AG04449 (cell line): Measurements from ENCODE around the gene STAMBP.

Experiments used
- CTCF ChIA-PET: fragments of 350-600 bp; formaldehyde crosslinking; extraction: SDS; loops from one replicate; lab custom pipeline; 2021; ENCODE audit warnings: antibody characterized with exemption; lab: Yijun Ruan, JAX
- POLR2A ChIA-PET: fragments of 400-600, 350-600 bp; formaldehyde crosslinking; extraction: SDS; loops from one replicate; lab custom pipeline; 2020; ENCODE audit warnings: antibody characterized with exemption, inconsistent platforms; lab: Yijun Ruan, JAX
- DNase-seq: peaks from one replicate; pipeline ENCODE4 v3.0.0-alpha.2; 2010; ENCODE audit warnings: low read depth, low spot score
- H3K4me3 ChIP-seq: 2 replicates; pipeline ENCODE4 v1.5.1; 2011; ENCODE audit warnings: low read depth, mild to moderate bottlenecking, control low read depth, low read length
- TF ChIP-seq, protein P1 (sequence below): IDR thresholded peaks from one replicate; pipeline ENCODE4 v1.5.1; 2011; ENCODE audit warnings: mild to moderate bottlenecking, moderate library complexity, low read length, control low read depth, inconsistent platforms; ENCODE audit not compliant: insufficient read depth; ENCODE audit errors: missing control alignments

The STAMBP gene

DNA sequence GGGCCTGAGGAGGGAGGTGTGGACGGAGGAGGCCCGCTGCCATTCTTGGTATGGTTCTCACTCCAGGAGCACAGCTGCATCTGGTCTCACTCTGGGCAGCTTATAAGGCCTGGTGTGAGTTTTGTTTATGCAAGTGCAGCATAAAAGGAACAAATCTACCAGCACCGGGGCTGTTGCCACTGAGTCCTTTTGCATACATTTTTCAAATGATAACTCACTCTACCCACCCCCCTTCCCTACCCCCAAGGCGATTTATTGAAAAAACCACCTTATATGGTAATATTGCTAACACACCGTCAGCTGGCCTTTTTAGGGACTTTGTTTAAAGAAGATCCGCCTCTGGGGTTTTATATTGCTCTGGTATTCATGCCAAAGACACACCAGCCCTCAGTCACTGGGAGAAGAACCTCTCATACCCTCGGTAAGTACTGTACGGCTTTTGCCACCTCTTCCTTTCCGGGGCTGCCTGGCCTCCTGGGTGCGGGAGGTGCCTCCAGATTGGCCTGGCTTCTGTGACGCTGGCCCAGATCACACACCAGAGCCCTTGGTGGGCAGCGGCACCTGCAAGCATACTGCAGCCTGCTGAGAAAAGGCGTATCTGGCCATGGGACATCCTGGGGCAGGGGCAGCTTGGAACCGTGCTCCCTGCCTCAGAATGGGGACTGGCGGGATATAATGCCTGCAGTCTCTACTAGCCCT is 64.0 kb downstream of the STAMBP start, which contains the start of gene ACTG2:
Gene ACTG2 (plus strand): TSS at position 378 of the 699 bp plus-strand sequence. CDS start 8,304 bp downstream, outside the sequence.
- POLR2A ChIA-PET, result no interaction called here
- peak within 1 kb of the TSS; percentile 48 for H3K4me3 ChIP-seq
- TF ChIP-seq, protein P1, sequence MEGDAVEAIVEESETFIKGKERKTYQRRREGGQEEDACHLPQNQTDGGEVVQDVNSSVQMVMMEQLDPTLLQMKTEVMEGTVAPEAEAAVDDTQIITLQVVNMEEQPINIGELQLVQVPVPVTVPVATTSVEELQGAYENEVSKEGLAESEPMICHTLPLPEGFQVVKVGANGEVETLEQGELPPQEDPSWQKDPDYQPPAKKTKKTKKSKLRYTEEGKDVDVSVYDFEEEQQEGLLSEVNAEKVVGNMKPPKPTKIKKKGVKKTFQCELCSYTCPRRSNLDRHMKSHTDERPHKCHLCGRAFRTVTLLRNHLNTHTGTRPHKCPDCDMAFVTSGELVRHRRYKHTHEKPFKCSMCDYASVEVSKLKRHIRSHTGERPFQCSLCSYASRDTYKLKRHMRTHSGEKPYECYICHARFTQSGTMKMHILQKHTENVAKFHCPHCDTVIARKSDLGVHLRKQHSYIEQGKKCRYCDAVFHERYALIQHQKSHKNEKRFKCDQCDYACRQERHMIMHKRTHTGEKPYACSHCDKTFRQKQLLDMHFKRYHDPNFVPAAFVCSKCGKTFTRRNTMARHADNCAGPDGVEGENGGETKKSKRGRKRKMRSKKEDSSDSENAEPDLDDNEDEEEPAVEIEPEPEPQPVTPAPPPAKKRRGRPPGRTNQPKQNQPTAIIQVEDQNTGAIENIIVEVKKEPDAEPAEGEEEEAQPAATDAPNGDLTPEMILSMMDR, result no peak
- CTCF ChIA-PET, result no interaction called here
- DNase-seq, result no peak

DNA sequence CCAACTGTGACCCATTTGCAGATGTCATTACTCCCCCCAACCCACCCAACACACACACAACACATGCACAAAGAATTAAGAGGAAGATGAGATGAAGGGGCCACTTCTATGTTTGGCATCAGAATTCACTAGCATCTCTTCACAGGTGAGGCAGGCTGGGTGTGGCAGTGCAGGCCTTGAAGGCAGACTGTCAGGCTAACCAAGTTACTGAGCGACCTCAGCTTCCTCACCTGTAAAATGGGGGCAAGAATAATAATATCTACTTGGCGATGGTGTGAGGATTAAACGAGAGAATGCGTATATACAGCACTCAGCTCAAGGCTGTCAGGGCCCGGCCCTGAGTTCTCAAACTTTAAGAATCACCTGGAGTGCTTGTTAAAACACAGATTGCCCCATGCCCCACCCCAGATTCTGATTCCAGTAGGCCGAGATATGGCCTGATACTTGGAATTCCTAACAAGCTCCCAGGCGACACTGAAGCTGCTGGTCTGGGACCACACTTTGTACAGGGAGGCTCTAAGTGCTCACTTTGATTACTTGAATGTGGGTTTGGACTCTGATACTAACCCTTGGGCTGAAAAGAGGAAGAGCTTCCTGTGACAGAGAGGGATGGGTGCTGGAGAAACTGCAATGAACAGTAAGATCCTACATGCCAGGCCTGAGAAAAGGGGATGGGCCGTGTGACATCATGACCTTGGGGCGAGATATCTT is 65.2 kb downstream of the STAMBP start:
- TF ChIP-seq, protein P1, result no peak
- ChIA-PET CTCF (no interaction called here), POLR2A (no interaction called here)
- H3K4me3 ChIP-seq, result peak overlapping the region; percentile 48
- no peak for DNase-seq

DNA sequence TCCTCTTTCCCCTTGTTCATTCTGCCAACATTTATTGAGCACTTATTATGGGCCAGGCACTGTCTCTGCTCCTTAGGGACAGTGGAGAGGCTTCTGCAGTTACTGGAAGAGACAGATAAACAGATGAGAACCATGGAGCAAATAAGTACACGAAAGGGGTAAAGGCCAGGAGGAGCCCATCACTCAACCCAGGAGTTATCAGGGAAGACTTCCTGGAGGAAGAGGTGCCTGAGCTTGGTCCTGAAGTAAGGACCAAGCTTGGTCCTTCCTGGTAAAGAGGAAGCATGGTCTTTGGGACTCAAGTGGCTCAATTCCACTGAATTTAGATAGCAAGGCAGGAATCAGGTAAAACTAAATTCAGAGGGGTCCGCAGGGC is 65.7 kb downstream of the STAMBP start:
- TF ChIP-seq, protein P1, result no peak
- ChIA-PET POLR2A (no interaction called here), CTCF (no interaction called here)
- peak overlapping the region; percentile 40 for H3K4me3 ChIP-seq
- no peak for DNase-seq

DNA sequence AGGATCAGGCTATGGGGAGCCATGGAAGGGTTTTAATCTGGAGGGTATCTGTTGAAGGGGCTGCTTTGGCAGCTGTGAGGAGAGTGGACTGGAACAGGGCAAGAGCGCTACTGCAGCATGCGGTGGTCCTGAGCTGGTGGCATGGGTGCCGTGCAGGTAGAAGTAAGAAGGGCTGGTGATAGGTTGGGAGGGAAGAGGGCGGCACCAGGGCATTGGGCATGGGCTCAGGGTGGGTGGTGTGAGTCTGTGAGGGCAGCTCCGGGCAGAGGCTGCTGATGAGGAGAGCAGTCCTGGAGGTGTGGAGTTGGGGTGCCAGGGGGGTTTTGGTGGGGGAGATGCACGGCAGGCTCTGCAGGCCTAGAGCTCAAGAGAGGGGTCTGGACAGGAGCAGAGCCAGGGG is 66.1 kb downstream of the STAMBP start:
- CTCF ChIA-PET, result no interaction called here

DNA sequence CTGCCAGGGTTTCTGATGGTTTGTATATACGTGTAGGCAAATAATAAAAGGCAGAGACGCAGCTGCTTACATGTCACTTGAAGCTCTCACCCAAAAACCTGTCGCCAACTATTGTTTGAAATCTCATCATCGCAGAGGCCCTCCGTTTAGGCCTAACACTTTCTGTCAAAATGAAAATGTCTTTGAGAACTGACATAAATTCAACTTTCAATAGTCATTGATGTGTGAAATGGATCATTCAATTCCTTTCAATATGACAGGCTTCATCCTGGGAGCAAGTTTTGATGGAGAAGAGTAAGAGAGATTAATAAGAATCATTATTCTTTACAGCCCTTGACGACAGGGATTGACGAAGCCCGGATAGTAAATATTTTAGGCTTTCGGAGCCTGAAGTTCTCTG is 66.7 kb downstream of the STAMBP start:
- TF ChIP-seq, protein P1, result no peak
- no peak for DNase-seq
- POLR2A ChIA-PET, result interaction anchor here (1.6 kb wide), 1 partner anchor 42 kb away, joined by 5 read pairs; no protein-coding TSS in a partner anchor
- H3K4me3 ChIP-seq, result no peak overlapping the region
- CTCF ChIA-PET, result no interaction called here

More for the DNA sequence above, 66.1 kb downstream of the STAMBP start:
- H3K4me3 ChIP-seq, result peak overlapping the region; percentile 40
- POLR2A ChIA-PET, result no interaction called here
- no peak for DNase-seq
- TF ChIP-seq, protein P1, result no peak
